ENCODE measurements around the gene S100A14.
A peak's percentile ranks its signal among the peaks of the same experiment; 100 is the strongest.

S100A14 gene

DNA sequence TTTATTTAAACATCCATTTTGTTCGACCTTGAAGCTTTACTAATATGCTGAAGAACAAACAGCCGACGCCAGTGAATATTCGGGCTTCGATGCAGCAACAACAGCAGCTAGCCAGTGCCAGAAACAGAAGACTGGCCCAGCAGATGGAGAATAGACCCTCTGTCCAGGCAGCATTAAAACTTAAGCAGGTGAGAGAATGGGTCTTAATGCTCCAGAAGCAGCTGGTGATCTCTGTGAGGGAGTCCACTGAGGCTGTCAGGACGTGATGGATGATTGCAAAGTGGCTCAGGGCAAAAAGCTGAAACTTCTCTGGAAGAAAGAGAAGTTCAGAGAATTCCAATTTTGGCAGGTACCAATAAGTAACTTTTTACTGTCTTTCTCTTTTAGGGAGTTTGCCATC lies 22.1 kb upstream of the S100A14 start:
- Histone ChIP-seq H4K20me1 (ENCODE audit: insufficient read depth) (no peaks in the 10 kb centered on the region), H3K4me1 (ENCODE audit: low read depth, poor library complexity, severe bottlenecking) (peaks cover 27% of the 10 kb centered on the region), H3K36me3 (ENCODE audit: insufficient read depth) (peaks cover 64% of the 10 kb centered on the region; the same call in 1 of the 2 replicates), H3K4me3 (IDR thresholded peaks at IDR 0.05; ENCODE audit: insufficient read depth, low read depth, low read length) (no peak overlapping the region), H3K27me3 (ENCODE audit: insufficient read depth, low read depth) (no peaks in the 10 kb centered on the region), H3K27ac (no peak overlapping the region), H3K4me2 (no peak overlapping the region), H2AFZ (ENCODE audit: low read depth) (no peak overlapping the region), H3K79me2 (ENCODE audit: insufficient read depth, low read depth) (peaks cover 59% of the 10 kb centered on the region), H3K9ac (no peak overlapping the region)
- TF ChIP-seq, protein P1, sequence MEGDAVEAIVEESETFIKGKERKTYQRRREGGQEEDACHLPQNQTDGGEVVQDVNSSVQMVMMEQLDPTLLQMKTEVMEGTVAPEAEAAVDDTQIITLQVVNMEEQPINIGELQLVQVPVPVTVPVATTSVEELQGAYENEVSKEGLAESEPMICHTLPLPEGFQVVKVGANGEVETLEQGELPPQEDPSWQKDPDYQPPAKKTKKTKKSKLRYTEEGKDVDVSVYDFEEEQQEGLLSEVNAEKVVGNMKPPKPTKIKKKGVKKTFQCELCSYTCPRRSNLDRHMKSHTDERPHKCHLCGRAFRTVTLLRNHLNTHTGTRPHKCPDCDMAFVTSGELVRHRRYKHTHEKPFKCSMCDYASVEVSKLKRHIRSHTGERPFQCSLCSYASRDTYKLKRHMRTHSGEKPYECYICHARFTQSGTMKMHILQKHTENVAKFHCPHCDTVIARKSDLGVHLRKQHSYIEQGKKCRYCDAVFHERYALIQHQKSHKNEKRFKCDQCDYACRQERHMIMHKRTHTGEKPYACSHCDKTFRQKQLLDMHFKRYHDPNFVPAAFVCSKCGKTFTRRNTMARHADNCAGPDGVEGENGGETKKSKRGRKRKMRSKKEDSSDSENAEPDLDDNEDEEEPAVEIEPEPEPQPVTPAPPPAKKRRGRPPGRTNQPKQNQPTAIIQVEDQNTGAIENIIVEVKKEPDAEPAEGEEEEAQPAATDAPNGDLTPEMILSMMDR (conservative IDR thresholded peaks at IDR 0.05; ENCODE audit: low read depth, low read length), result no peak

DNA sequence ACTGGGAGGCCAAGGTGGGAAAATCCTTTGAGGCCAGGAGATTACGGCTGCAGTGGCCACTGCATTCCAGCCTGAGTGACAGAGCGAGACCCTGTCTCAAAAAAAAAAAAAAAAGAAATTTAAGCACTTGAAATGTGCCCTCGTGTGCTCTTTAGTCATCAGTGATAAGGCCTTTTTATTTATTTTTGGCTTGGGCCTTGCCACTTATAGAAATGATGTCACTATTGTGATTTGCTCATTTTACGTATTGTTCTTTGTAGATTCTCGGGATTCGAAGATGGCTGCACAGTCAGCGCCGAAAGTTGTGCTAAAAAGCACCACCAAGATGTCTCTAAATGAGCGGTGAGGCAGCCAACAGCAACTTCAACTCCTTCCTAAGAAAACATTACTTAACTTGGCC lies 20.2 kb upstream of the S100A14 start:
- H3K36me3 ChIP-seq (ENCODE audit: insufficient read depth), result peaks cover 46% of the 10 kb centered on the region; the same call in 1 of the 2 replicates

DNA sequence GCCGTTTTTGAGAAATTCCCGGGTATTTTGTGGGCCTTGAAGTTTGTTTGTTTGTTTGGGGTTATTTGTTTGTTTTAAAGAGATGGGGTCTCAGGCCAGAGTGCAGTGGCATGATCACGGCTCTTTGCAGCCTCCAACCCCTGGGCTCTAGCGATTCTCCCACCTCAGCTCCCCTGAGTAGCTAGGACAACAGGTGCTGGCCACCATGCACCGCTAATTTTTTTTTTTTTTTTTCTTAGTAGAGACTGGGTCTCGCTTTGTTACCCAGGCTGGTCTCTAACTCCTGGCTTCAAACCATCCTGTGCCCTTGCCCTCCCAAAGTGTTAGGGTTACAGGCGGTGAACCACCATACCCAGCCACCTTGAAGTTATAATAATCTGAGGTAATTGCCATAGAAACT lies 19.7 kb upstream of the S100A14 start:
- no peak overlapping the region for H3K27ac ChIP-seq
- H3K9ac ChIP-seq, result no peak overlapping the region
- H3K4me1 ChIP-seq (ENCODE audit: low read depth, poor library complexity, severe bottlenecking), result peaks cover 31% of the 10 kb centered on the region
- peaks cover 58% of the 10 kb centered on the region for H3K79me2 ChIP-seq (ENCODE audit: insufficient read depth, low read depth)
- peak overlapping the region; percentile 52; the same call in 1 of the 2 replicates for H3K4me2 ChIP-seq
- H3K36me3 ChIP-seq (ENCODE audit: insufficient read depth), result peaks cover 42% of the 10 kb centered on the region; the same call in 1 of the 2 replicates
- H3K4me3 ChIP-seq (IDR thresholded peaks at IDR 0.05; ENCODE audit: insufficient read depth, low read depth, low read length), result no peak overlapping the region
- H2AFZ ChIP-seq (ENCODE audit: low read depth), result no peak overlapping the region
- H4K20me1 ChIP-seq (ENCODE audit: insufficient read depth), result no peaks in the 10 kb centered on the region
- TF ChIP-seq, protein P1 (conservative IDR thresholded peaks at IDR 0.05; ENCODE audit: low read depth, low read length), result no peak
- H3K27me3 ChIP-seq (ENCODE audit: insufficient read depth, low read depth), result no peaks in the 10 kb centered on the region

More for the DNA sequence above, 20.2 kb upstream of the S100A14 start:
- Histone ChIP-seq H3K4me1 (ENCODE audit: low read depth, poor library complexity, severe bottlenecking) (peaks cover 31% of the 10 kb centered on the region), H3K4me2 (no peak overlapping the region), H3K79me2 (ENCODE audit: insufficient read depth, low read depth) (peaks cover 59% of the 10 kb centered on the region), H3K9ac (no peak overlapping the region), H3K4me3 (IDR thresholded peaks at IDR 0.05; ENCODE audit: insufficient read depth, low read depth, low read length) (no peak overlapping the region), H3K27me3 (ENCODE audit: insufficient read depth, low read depth) (no peaks in the 10 kb centered on the region), H3K27ac (no peak overlapping the region; the same call in 1 of the 2 replicates), H2AFZ (ENCODE audit: low read depth) (no peak overlapping the region), H4K20me1 (ENCODE audit: insufficient read depth) (no peaks in the 10 kb centered on the region)
- TF ChIP-seq, protein P1 (conservative IDR thresholded peaks at IDR 0.05; ENCODE audit: low read depth, low read length), result no peak

DNA sequence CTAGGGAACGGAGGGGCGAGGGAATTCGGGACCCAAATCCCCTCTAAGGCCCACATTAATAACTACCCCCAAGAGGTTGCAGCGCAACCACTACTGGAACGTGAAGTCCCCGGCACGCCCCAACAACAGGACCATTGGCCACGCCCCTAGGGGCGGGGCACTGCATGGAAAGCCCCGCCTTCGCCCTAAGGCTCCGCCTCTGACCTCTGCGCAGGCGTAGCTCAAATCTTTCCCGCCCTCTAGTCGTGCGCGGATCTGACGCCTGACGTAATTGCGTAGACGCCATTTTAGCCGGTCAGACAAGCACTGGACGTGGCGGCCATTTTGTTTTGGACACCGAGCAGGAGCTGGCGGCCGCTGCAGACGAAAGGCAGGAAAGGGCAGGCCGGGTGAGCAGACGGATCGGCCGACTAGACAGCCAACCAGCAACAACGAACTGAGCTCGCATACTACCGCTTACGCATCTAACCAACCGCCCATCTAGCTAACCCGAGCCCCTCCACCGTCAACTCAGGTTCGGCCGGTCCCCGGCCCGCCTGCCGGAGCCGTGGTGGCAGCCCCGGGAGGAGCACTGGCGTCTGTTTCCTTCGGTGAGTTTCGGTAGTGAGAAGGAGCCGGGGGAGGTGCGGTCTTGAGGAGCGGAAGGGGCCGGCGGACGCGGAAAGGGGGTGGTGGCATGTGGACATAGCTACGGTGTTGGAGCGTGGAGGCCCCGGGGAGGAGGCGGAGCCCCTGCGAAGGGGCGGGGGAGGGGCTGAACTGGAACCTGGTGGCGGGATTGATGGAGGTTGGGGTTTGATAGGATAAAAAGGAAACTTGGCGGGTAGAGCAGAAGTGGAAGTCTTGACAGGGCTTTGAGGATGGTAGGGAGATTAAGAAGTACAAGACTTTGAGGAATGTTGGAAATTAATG lies 17.9 kb upstream of the S100A14 start, which contains the start of gene CHTOP:
CHTOP (plus strand) TSS at position 313 of the 912 bp plus-strand sequence. CDS start 2,523 bp downstream, outside the sequence.
- peaks cover 31% of the 10 kb centered on the region for H3K4me1 ChIP-seq (ENCODE audit: low read depth, poor library complexity, severe bottlenecking)
- H3K36me3 ChIP-seq (ENCODE audit: insufficient read depth), result peaks cover 29% of the 10 kb centered on the region; the same call in 1 of the 2 replicates

More for the DNA sequence above, 17.9 kb upstream of the S100A14 start, which contains the start of gene CHTOP:
- TF ChIP-seq, protein P1 (conservative IDR thresholded peaks at IDR 0.05; ENCODE audit: low read depth, low read length), result no peak
- Histone ChIP-seq H2AFZ (ENCODE audit: low read depth) (peak within 1 kb of the TSS; percentile 71), H3K4me2 (peak within 1 kb of the TSS; percentile 52), H4K20me1 (ENCODE audit: insufficient read depth) (no peaks in the 10 kb centered on the region), H3K27me3 (ENCODE audit: insufficient read depth, low read depth) (no peaks in the 10 kb centered on the region), H3K4me3 (IDR thresholded peaks at IDR 0.05; ENCODE audit: insufficient read depth, low read depth, low read length) (peak within 1 kb of the TSS; percentile 100), H3K9ac (peak within 1 kb of the TSS; percentile 94), H3K27ac (peak within 1 kb of the TSS; percentile 91), H3K79me2 (ENCODE audit: insufficient read depth, low read depth) (peaks cover 42% of the 10 kb centered on the region)
